ENCODE results near the gene MR1.

DNA sequence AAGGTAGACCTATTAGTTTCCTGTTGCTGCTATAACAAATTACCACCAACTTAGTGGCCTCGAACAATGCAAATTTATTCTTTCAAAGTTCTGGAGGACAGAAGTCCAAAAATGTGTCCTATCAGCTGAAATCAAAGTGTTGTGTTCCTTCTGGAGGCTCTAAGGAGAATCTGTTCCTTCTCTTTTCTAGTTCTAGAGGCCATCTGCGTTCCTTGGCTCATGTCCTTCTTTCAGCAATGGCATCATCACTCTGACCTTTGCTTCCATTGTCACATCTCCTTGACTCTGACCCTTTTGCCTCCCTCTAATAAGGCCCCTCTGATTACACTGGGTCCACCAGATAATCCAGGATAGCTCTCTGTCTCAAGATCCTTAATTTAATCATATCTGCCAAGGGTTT, 1.2 kb upstream of the MR1 start:
- no peak for TF ChIP-seq POLR2A (IDR thresholded peaks at IDR 0.05)
- TF ChIP-seq, protein P1, sequence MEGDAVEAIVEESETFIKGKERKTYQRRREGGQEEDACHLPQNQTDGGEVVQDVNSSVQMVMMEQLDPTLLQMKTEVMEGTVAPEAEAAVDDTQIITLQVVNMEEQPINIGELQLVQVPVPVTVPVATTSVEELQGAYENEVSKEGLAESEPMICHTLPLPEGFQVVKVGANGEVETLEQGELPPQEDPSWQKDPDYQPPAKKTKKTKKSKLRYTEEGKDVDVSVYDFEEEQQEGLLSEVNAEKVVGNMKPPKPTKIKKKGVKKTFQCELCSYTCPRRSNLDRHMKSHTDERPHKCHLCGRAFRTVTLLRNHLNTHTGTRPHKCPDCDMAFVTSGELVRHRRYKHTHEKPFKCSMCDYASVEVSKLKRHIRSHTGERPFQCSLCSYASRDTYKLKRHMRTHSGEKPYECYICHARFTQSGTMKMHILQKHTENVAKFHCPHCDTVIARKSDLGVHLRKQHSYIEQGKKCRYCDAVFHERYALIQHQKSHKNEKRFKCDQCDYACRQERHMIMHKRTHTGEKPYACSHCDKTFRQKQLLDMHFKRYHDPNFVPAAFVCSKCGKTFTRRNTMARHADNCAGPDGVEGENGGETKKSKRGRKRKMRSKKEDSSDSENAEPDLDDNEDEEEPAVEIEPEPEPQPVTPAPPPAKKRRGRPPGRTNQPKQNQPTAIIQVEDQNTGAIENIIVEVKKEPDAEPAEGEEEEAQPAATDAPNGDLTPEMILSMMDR (IDR thresholded peaks at IDR 0.05) = no peak

Data from heart left ventricle (tissue), 13 donors.